Neural cell (in vitro differentiated cells): ENCODE measurements around the gene NELL2.

Experiments
- CTCF ChIP-seq: fragments of 450-650 bp; IDR thresholded peaks from 2 replicates; pipeline ENCODE4 v1.5.1; 2014; ENCODE audit warnings: antibody characterized with exemption, mild to moderate bottlenecking, moderate library complexity; ENCODE audit not compliant: poor library complexity, severe bottlenecking
- EZH2 ChIP-seq: fragments of 200-600, 300-800 bp; shearing (Covaris generic), sonication (generic); IDR thresholded peaks from 2 replicates; pipeline ENCODE4 v1.6.1; 2014; ENCODE audit warnings: antibody characterized with exemption, low read length, borderline replicate concordance, mild to moderate bottlenecking; ENCODE audit not compliant: insufficient read depth, poor library complexity, severe bottlenecking
- MXI1 ChIP-seq: fragments of 450-650 bp; conservative IDR thresholded peaks from 2 replicates; pipeline ENCODE4 v1.6.1; 2014; ENCODE audit warnings: antibody characterized with exemption, mild to moderate bottlenecking; ENCODE audit not compliant: poor library complexity, severe bottlenecking
- POLR2AphosphoS5 ChIP-seq: IDR thresholded peaks from 2 replicates; pipeline ENCODE4 v1.6.1; 2012
- SMC3 ChIP-seq: fragments of 450-650 bp; conservative IDR thresholded peaks from 2 replicates; pipeline ENCODE4 v1.6.1; 2014; ENCODE audit warnings: antibody characterized with exemption, mild to moderate bottlenecking, moderate library complexity; ENCODE audit not compliant: poor library complexity
- TF ChIP-seq, protein P1 (sequence below): IDR thresholded peaks from 2 replicates; pipeline ENCODE4 v1.6.1; 2012; ENCODE audit warnings: borderline replicate concordance

GRCh38 chr12:44847888-44848702, 28.0 kb downstream of the NELL2 start:
- TF ChIP-seq POLR2AphosphoS5 (no peak), MXI1 (no peak), CTCF (no peak), SMC3 (no peak), EZH2 (no peak)
- TF ChIP-seq, protein P1, sequence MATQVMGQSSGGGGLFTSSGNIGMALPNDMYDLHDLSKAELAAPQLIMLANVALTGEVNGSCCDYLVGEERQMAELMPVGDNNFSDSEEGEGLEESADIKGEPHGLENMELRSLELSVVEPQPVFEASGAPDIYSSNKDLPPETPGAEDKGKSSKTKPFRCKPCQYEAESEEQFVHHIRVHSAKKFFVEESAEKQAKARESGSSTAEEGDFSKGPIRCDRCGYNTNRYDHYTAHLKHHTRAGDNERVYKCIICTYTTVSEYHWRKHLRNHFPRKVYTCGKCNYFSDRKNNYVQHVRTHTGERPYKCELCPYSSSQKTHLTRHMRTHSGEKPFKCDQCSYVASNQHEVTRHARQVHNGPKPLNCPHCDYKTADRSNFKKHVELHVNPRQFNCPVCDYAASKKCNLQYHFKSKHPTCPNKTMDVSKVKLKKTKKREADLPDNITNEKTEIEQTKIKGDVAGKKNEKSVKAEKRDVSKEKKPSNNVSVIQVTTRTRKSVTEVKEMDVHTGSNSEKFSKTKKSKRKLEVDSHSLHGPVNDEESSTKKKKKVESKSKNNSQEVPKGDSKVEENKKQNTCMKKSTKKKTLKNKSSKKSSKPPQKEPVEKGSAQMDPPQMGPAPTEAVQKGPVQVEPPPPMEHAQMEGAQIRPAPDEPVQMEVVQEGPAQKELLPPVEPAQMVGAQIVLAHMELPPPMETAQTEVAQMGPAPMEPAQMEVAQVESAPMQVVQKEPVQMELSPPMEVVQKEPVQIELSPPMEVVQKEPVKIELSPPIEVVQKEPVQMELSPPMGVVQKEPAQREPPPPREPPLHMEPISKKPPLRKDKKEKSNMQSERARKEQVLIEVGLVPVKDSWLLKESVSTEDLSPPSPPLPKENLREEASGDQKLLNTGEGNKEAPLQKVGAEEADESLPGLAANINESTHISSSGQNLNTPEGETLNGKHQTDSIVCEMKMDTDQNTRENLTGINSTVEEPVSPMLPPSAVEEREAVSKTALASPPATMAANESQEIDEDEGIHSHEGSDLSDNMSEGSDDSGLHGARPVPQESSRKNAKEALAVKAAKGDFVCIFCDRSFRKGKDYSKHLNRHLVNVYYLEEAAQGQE: no peak
